HG02884 (cell line): ENCODE measurements around the gene YWHAQ.
"Not testable (repeated sequence)": the region's sequence is repeated elsewhere in the genome, so short reads cannot be mapped to it uniquely, and the experiment has no call there.

ENCODE experiments used
- ATAC-seq: cut with Tn5 transposase; IDR thresholded peaks from one replicate; pipeline ENCODE4 v1.9.1; 2021; ENCODE audit warnings: mild to moderate bottlenecking, moderate library complexity; ENCODE audit not compliant: unreplicated experiment

YWHAQ gene

GRCh38 chr2:9631878-9632700 is 1.3 kb upstream of the YWHAQ start:
- ATAC-seq: no peak

- no peak for ATAC-seq
Measured at GRCh38 chr2:9631553-9631819, 689 bp upstream of the YWHAQ start.

GRCh38 chr2:9630117-9630735 is 571 bp downstream of the YWHAQ start:
- peak; percentile 34 for ATAC-seq

GRCh38 chr2:9629222-9630116 is 1.3 kb downstream of the YWHAQ start:
- no peak for ATAC-seq

GRCh38 chr2:9627310-9627709 is 3.5 kb downstream of the YWHAQ start:
- ATAC-seq: no peak

GRCh38 chr2:9623151-9623550 is 7.6 kb downstream of the YWHAQ start:
- no peak for ATAC-seq

- ATAC-seq: not testable (repeated sequence)
Measured at GRCh38 chr2:9621655-9622054, 9.1 kb downstream of the YWHAQ start.

GRCh38 chr2:9618410-9618809 is 12.4 kb downstream of the YWHAQ start:
- no peak for ATAC-seq

GRCh38 chr2:9617749-9618148 is 13.0 kb downstream of the YWHAQ start:
- ATAC-seq: no peak

- no peak for ATAC-seq
Measured at GRCh38 chr2:9617296-9617695, 13.5 kb downstream of the YWHAQ start.

- no peak for ATAC-seq
Measured at GRCh38 chr2:9614562-9614961, 16.2 kb downstream of the YWHAQ start.

- no peak for ATAC-seq
Measured at GRCh38 chr2:9613291-9613690, 17.5 kb downstream of the YWHAQ start.

- not testable (repeated sequence) for ATAC-seq
Measured at GRCh38 chr2:9611549-9611912, 19.3 kb downstream of the YWHAQ start.

- ATAC-seq: no peak
Measured at GRCh38 chr2:9610781-9611548, 19.8 kb downstream of the YWHAQ start.

GRCh38 chr2:9608491-9608890 is 22.3 kb downstream of the YWHAQ start:
- not testable (repeated sequence) for ATAC-seq

- ATAC-seq: no peak
Measured at GRCh38 chr2:9602412-9602811, 28.4 kb downstream of the YWHAQ start.

GRCh38 chr2:9601397-9601796 is 29.4 kb downstream of the YWHAQ start:
- ATAC-seq: no peak

- ATAC-seq: no peak
Measured at GRCh38 chr2:9599430-9599829, 31.4 kb downstream of the YWHAQ start.

GRCh38 chr2:9596621-9597311 is 34.0 kb downstream of the YWHAQ start:
- ATAC-seq: no peak

- ATAC-seq: no peak
Measured at GRCh38 chr2:9595746-9596145, 35.1 kb downstream of the YWHAQ start.
